Testis (tissue), 3 donors: ENCODE data around the gene HMG20A. TPM values are rescaled to one million over a fixed set of nuclear protein-coding genes. Genes with fewer than 3 reads are reported as not detected.

Source experiments
- DNase-seq: peaks from one replicate; pipeline ENCODE4 v3.0.0-alpha.2; 2019
- H3K27ac ChIP-seq, 2 donors: fragments of 200-600 bp; sonication (generic); one replicate each; pipeline ENCODE4 v1.5.1; 2019
- H3K27me3 ChIP-seq: fragments of 200-600 bp; sonication (generic); one replicate; pipeline ENCODE4 v1.5.1; 2019
- H3K36me3 ChIP-seq: fragments of 200-600 bp; sonication (generic); one replicate; pipeline ENCODE4 v1.5.1; 2017; ENCODE audit warnings: low read depth; ENCODE audit errors: missing control alignments
- H3K4me1 ChIP-seq: fragments of 200-600 bp; sonication (generic); one replicate; pipeline ENCODE4 v1.5.1; 2019
- H3K4me3 ChIP-seq, 2 donors: fragments of 200-600 bp; sonication (generic); one replicate each; pipeline ENCODE4 v1.5.1; 2017 to 2019
- H3K9me3 ChIP-seq: fragments of 200-600 bp; sonication (generic); one replicate; pipeline ENCODE4 v1.5.1; 2017
- POLR2A ChIP-seq: fragments of 450-650 bp; IDR thresholded peaks from one replicate; pipeline ENCODE4 v1.6.1; 2017; ENCODE audit warnings: antibody characterized with exemption, mild to moderate bottlenecking, moderate library complexity
- WGBS, 2 donors: methylation state at CpG; one replicate each; pipeline ENCODE4 v1.1.5; 2018; 5-methylcytosine and 5-hydroxymethylcytosine counted together
- intact Hi-C: fragments of 100-400 bp; cut with DNase I; formaldehyde crosslinking; loops from one replicate; pipeline ENCODE4 v1.15.1; 2023; ENCODE audit warnings: low total_unique reads
- polyA plus RNA-seq: library from polyadenylated mRNA; stranded (reverse); fragments of 350-450 nt; fragmentation: Illumina TruSeq; extraction: RNeasy Lipid Tissue Mini Kit (QIAGEN cat#74804); gene quantifications from one replicate; pipeline ENCODE4 v1.2.3, GENCODE V29; 2014; ENCODE audit warnings: low read depth, low replicate concordance; ENCODE audit not compliant: insufficient read depth
- total RNA-seq, 2 donors: library from RNA; depleted of rRNA; stranded (reverse); fragments of >200 nt; gene quantifications; one replicate each; pipeline ENCODE4 v1.2.3, GENCODE V29; 2016
- TF ChIP-seq, protein P1 (sequence below), 3 experiments: fragments of 450-650 bp in 2 of 3; fragments of 200-600 bp in 1 of 3; sonication (generic) in 1 of 3; IDR thresholded peaks; one replicate each; pipeline ENCODE4 v1.5.1; 2016 to 2019; ENCODE audit warnings: antibody characterized with exemption in 3 of 3, mild to moderate bottlenecking in 2 of 3, moderate library complexity in 1 of 3

Gene HMG20A
- total and polyA plus RNA-seq, 3 donors from 2014 or later = 44.2 to 87.7 (median 76.9) TPM

DNA sequence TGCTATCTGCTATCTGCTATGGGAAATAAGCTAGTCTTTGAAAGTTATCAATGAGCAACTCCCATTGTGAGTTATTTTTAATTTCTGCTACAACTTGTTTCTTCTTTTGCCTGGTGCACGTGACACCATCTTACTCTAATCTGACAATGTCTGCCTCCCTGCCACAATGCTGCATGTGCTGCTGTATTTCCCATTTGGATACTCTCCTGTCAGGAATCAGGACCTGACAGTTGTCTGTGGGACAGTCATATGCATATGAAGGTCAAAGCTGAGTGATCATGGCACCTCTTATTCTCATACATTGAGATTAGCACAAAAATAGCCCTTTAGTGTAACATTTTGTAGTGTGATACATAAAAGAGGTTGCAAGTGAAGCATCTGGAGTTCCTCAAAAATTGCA, 45.8 kb downstream of the HMG20A start:
- H3K36me3 ChIP-seq = no peaks in the 10 kb centered on the region

DNA sequence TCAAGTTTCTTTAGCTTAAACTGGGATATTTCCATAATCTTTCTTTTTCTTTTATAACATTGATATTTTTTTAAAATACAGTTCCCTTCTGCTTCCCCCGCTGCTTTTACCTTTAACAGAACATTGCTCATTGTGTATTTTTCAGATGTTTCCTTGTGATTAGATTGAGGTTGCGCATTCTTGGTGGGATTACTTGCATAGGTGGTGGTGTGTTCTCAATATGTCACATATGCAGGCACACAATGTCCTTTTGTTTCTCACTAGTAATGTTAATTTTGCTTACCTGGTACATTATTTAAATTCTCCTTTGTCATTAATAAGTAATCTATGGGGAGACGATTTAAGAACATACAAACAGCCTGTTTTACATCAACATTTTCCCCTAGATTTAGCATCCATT, 48.2 kb downstream of the HMG20A start:
- Histone ChIP-seq H3K9me3 (no peaks in the 10 kb centered on the region), H3K36me3 (no peaks in the 10 kb centered on the region), H3K4me3 (no peak overlapping the region), H3K27ac (no peak overlapping the region), H3K4me1 (no peaks in the 10 kb centered on the region), H3K27me3 (no peaks in the 10 kb centered on the region)
- no peak for DNase-seq
- no peak for TF ChIP-seq POLR2A
- TF ChIP-seq, protein P1, sequence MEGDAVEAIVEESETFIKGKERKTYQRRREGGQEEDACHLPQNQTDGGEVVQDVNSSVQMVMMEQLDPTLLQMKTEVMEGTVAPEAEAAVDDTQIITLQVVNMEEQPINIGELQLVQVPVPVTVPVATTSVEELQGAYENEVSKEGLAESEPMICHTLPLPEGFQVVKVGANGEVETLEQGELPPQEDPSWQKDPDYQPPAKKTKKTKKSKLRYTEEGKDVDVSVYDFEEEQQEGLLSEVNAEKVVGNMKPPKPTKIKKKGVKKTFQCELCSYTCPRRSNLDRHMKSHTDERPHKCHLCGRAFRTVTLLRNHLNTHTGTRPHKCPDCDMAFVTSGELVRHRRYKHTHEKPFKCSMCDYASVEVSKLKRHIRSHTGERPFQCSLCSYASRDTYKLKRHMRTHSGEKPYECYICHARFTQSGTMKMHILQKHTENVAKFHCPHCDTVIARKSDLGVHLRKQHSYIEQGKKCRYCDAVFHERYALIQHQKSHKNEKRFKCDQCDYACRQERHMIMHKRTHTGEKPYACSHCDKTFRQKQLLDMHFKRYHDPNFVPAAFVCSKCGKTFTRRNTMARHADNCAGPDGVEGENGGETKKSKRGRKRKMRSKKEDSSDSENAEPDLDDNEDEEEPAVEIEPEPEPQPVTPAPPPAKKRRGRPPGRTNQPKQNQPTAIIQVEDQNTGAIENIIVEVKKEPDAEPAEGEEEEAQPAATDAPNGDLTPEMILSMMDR (IDR thresholded peaks at IDR 0.05) = no peak
- 87 to 92% methylated on average over 3 of the region's 3 CpGs for WGBS, 2 donors
- intact Hi-C loops = no loop called here

More for the DNA sequence above, 45.8 kb downstream of the HMG20A start:
- H3K27me3 ChIP-seq = no peaks in the 10 kb centered on the region
- H3K4me3 ChIP-seq = no peak overlapping the region
- no peaks in the 10 kb centered on the region for H3K4me1 ChIP-seq
- H3K9me3 ChIP-seq = no peaks in the 10 kb centered on the region
- WGBS, 2 donors = 61 to 82% methylated on average over 1 of the region's 1 CpG
- intact Hi-C loops = no loop called here
- no peak overlapping the region for H3K27ac ChIP-seq
- DNase-seq = peak; percentile 80
- TF ChIP-seq, protein P1 (IDR thresholded peaks at IDR 0.05) = no peak
- TF ChIP-seq POLR2A = no peak

DNA sequence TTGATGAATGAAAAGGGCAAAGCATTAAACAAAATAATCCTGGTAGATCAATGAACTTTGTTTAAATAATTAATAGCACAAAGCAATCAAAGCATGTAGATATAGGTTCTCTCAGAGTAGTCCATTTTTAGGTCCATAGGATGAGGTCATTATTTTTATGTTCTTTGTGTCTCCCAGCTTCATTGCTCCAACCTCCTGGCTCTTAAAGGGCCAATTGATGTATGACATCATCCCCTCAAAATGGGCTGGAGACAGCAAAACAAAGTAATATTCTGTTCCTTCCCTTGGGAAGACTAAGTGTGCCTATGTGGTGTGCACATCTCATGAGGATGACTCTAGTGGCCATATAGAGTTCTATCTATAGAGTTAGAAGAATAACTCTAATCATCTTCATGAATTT, 49.5 kb downstream of the HMG20A start:
- H3K9me3 ChIP-seq = no peaks in the 10 kb centered on the region
- DNase-seq = no peak
- H3K27me3 ChIP-seq = no peaks in the 10 kb centered on the region
- H3K4me3 ChIP-seq = no peak overlapping the region
- no peak for TF ChIP-seq POLR2A
- TF ChIP-seq, protein P1 (IDR thresholded peaks at IDR 0.05) = no peak
- no peak overlapping the region for H3K27ac ChIP-seq
- no peaks in the 10 kb centered on the region for H3K4me1 ChIP-seq
- no peaks in the 10 kb centered on the region for H3K36me3 ChIP-seq
- intact Hi-C loops = no loop called here

DNA sequence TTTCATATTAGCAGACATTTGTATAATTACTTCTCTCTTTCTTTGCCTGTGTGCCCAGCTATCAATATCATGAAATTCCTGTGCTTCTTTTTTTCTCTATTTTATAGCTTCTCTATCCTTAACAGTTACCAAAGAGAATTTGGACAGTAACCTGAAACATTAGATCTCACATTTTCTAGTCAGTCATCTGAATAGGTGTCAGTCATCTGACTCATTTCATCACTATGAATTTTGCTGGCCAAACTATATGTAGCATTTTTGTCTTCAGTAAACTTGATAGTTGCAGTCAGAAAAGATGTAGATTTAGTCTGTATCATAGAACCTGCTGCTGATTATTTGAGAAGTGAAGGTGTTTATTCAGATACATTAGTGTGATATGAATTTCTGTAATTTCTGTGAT, 52.6 kb downstream of the HMG20A start:
- TF ChIP-seq, protein P1 (IDR thresholded peaks at IDR 0.05) = no peak
- no peak for TF ChIP-seq POLR2A
- intact Hi-C loops = no loop called here
- DNase-seq = no peak
- Histone ChIP-seq H3K9me3 (no peaks in the 10 kb centered on the region), H3K36me3 (no peaks in the 10 kb centered on the region), H3K27ac (no peak overlapping the region), H3K4me1 (no peaks in the 10 kb centered on the region), H3K27me3 (no peaks in the 10 kb centered on the region), H3K4me3 (no peak overlapping the region)

DNA sequence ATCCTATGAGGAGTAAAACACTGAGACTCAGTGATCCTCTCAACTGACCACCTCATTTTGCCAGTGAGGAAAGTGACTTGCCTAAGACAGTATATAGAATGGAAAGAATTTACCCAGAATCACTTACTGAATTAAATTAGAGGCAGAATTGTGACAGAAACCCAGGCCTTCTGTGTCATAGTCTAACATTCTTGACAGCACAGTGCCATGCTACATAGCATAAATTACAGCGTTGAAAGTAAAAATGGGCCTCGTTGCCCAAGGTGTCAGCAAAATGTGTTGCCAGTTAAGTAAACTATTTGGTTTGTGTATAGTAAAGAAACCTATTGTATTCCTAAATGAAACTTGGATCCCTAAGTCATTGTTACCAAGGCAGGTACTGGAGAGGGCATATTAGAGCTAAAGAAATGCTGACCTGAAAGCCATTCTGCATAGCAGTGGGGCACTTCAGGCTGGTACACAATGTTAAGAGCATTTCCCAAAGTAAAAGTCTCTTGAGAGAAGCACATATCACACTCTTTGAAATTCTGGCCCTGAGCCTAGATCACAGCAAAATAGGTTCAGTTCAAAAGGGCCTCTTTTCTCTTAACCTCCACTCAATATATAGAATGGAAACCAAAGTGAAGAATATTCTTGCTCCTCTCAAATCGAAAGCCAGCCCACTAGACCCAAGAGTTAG, 53.8 kb downstream of the HMG20A start:
- DNase-seq = no peak
- H3K27me3 ChIP-seq = no peaks in the 10 kb centered on the region
- no peak overlapping the region for H3K4me3 ChIP-seq
- TF ChIP-seq, protein P1 (IDR thresholded peaks at IDR 0.05) = no peak
- intact Hi-C loops = no loop called here
- H3K4me1 ChIP-seq = no peaks in the 10 kb centered on the region
- H3K9me3 ChIP-seq = no peaks in the 10 kb centered on the region
- 91 to 98% methylated on average over 3 of the region's 3 CpGs for WGBS, 2 donors
- no peaks in the 10 kb centered on the region for H3K36me3 ChIP-seq
- H3K27ac ChIP-seq = no peak overlapping the region
